A549 treated with dexamethasone at 1 μM for 4 hours (cell line): ENCODE data around the gene CEP72. TPM values are rescaled to one million over a fixed set of nuclear protein-coding genes. Genes with fewer than 3 reads are reported as not detected.

ENCODE experiments used
- total RNA-seq: library from RNA; stranded (reverse); fragments of 200-300 nt; extraction: Qiagen RNA extraction; gene quantifications from 5 replicates; pipeline ENCODE4 v1.2.3, GENCODE V29; 2022

The CEP72 gene, protein sequence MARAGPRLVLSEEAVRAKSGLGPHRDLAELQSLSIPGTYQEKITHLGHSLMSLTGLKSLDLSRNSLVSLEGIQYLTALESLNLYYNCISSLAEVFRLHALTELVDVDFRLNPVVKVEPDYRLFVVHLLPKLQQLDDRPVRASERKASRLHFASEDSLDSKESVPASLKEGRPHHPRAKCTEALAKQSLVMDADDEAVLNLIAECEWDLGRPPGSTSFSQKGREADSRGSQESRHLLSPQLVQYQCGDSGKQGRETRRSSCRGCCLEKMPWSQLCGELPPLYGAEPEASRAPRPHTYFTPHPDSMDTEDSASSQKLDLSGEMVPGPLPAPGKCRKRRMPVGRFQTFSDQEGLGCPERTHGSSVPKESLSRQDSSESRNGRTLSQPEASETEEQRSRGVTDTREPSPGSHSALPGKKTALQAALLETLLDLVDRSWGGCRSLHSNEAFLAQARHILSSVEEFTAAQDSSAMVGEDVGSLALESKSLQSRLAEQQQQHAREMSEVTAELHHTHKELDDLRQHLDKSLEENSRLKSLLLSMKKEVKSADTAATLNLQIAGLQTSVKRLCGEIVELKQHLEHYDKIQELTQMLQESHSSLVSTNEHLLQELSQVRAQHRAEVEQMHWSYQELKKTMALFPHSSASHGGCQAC
- total RNA-seq, result 7.3 to 10.1 TPM (median 9.5 TPM) in 5 replicates

DNA sequence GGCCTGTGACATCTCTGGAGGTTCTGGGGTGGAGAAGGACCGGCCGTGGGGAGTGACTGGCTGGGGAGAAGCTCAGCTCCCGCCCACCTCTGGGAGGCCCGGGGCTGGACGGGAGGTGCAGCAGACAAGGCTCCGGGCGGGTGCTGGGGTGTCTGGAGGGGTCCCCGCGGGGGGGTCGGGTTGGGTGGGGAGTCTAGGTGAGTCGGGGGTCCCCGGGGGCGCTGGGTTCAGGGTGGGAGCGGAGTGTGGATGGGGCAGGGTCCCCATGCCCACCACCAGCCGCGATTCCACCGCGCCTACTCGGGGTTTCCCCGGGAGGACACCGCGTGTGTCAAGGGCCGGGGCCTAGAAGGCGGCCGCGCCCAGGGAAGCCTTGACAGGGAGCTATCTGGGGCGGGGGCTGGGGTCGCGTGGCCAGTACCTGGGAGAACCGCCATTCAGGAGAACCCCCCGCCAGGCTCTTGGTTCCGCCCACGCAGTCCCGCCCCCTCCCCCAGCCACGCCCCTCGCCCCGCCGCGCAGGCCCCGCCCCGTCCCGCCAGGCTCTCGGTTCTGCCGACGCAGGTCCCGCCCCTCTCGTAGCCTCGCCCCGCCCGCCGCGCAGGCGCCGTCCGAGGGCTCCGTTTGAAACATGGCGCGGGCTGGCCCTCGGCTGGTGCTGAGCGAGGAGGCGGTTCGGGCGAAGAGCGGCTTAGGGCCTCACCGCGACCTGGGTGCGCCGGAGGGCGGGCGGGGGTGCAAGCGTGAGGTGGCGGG lies at the start of gene CEP72:
CEP72 (plus strand) TSS at position 610 of the 756 bp plus-strand sequence; CDS start at position 632, 22 bp downstream.

DNA sequence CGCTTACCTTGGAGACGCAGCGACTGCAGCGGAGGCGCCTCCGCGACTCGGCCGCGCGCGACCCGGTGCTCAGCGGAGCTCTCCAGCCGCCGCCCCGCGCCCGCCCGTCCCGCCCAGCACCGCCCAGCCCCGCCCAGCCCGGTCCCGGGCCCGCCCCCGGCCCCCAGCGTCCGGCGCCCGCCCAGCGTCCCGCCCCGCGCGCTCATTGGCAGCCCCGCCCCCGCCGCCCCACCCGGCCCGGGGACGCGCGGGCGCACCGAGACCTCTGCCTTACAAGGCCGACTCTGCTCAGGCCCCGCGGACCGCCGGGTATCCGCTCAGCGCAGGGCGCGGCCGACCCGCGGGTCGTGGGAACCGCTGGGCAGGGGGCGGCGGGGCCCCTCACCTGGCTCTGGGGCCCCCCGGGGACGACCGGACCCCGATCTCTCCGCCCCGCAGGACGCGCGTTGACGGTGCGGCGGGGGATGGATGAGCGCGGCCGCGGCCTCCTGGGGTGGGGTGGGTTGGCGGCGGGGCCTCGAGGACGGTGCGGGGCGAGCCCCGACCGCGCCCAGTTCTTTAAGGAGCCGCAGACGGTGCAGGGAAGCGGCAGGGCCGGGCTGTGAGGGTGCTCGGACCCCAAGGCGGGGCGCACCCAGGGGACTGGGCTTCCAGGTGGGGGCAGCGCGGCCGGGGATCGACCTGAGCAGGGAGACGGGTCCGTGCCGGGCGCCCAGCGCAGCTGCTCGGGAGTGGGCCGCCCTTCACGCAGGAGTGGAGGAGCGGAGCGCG lies 81.3 kb downstream of the CEP72 start, which contains the start of gene TPPP:
TPPP (minus strand) TSS at position 82 of the 771 bp plus-strand sequence. CDS start 15,292 bp downstream, outside the sequence.

Other genes with a start within 250 kb of the CEP72 start
- gene EXOC3, start 169.2 kb upstream of the CEP72 start, total RNA-seq, result 24.6 to 34.1 TPM (median 32.7 TPM) in 5 replicates
- 1.7 to 2.3 TPM (median 2.1 TPM) in 5 replicates for gene SLC9A3, start 87.9 kb upstream of the CEP72 start, total RNA-seq
- gene TPPP, start 81.0 kb downstream of the CEP72 start, total RNA-seq, result 5.4 to 9.8 TPM (median 8.1 TPM) in 5 replicates
- gene ZDHHC11B, start 172.4 kb downstream of the CEP72 start, total RNA-seq, result 0.87 to 1.4 TPM (median 1.3 TPM) in 5 replicates
- gene ZDHHC11, start 238.6 kb downstream of the CEP72 start, total RNA-seq, result 7.8 to 22.3 TPM (median 15.6 TPM) in 5 replicates